EL (cell line): Measurements from ENCODE around the gene MAPK8IP3.
"Not testable (repeated sequence)": the region's sequence is repeated elsewhere in the genome, so short reads cannot be mapped to it uniquely, and the experiment has no call there.

ENCODE experiments used
- DNase-seq: peaks from one replicate; pipeline ENCODE4 v3.0.0-alpha.2; 2016

The MAPK8IP3 gene

GRCh38 chr16:1710811-1711507 is 5.0 kb downstream of the MAPK8IP3 start:
- no peak for DNase-seq

- DNase-seq = no peak
Observed at GRCh38 chr16:1712791-1713261, 6.8 kb downstream of the MAPK8IP3 start.

DNA sequence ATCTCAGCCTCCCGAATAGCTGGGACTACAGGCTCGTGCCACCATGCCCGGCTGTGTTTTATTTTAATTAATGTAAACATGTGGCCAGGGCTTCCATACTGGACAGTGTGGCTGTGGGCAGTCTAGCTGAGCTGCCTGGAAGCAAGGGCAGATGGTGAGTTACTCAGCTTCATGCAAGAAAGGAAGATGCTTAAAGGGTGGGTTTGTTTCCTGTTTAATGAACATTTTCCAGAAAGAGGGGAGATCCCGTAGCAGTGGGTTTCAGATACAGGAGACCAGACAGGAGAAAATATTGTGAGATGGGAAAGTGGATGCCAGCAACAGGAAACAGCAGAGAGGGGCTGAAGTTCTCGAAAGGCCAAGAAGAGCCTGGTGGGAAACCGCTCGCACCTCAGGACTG is 7.3 kb downstream of the MAPK8IP3 start:
- no peak for DNase-seq

DNA sequence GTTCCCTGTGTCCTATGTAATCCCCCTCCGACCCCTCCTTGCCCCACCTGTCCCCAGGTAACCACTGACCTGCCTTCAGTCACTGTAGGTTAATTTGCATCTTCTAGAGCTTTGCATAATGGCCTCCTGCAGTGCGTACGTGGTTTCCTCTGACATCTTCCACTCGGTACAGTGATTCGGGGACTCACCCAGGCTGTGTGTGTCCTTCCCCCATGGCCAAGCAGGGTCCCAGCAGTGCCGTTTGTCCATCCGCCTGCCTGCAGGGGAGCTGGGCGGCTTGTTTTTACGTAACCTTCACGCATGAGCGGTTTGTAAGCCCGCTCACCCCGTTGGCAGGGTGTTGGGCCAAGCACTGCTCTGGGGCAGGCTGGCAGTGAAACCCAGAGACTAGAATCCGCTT is 7.9 kb downstream of the MAPK8IP3 start:
- DNase-seq = no peak

DNA sequence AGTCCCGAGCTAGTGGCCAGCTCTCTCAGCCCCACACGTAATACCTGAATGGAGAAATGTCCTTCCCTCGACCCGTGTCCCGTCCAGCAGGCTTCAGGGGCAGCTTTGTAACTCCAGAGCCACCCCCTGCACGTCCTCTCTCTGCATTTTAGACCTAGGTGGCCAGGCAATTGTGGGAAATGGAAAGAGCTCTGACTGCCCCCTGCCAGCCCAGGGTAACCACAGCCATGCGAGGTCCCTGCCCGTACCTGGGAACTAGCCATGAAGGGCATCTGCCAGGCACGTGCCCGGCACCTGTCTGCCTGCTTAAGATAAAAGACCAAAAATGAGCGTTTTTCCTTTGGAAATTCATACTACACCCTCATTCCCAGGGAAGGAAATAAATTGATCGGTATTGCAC is 9.2 kb downstream of the MAPK8IP3 start:
- no peak for DNase-seq

DNA sequence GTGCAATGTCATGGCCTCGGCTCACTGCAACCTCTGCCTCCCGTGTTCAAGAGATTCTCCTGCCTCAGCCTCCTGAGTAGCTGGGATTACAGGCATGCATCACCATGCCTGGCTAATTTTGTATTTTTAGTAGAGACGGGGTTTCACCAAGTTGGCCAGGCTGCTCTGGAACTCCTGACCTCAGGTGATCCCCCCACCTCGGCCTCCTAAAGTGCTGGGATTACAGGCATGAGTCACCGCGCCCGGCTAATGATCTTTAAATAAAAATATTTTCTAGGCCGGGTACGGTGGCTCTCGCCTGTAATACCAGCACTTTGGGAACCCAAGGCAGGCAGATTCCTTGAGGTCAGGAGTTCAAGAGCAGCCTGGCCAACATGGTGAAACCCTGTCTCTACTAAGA is 12.2 kb downstream of the MAPK8IP3 start:
- DNase-seq = not testable (repeated sequence)

GRCh38 chr16:1719559-1720229 is 13.7 kb downstream of the MAPK8IP3 start:
- DNase-seq = not testable (repeated sequence)

GRCh38 chr16:1721372-1721771 is 15.4 kb downstream of the MAPK8IP3 start:
- no peak for DNase-seq

DNA sequence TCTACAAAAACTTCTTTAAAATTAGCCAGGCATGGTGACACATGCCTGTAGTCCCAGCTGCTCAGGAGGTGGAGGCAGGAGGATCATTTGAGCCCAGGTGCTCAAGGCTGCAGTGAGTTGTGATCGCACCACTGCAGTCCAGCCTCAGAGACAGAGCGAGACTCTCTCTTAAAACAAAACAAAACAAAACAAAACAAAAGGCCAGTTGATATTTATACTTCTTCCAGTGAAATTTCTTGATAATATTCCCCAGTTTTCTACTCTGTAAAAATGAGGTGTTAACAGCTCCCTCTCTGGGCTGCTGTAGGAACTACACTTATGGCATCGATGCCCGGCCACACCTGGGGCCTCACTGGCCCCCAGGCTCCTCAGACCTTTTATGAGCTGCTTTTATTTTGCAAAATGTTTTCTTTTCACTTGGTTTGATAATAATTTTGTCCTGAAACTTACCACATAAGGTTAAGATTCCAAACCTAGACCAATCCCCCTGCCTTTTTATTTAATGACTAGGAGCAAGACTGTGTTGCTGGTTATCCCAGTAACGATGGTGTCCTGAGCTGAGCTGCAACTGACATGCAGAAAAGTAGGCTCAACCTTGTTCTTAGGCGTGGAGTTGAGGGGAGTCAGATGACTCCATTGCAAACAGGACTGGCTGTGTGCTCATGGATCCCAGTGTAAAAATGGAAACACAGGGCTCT is 17.6 kb downstream of the MAPK8IP3 start:
- DNase-seq = peak; percentile 38

- no peak for DNase-seq
Observed at GRCh38 chr16:1724491-1724890, 18.5 kb downstream of the MAPK8IP3 start.

GRCh38 chr16:1726661-1727502 is 20.9 kb downstream of the MAPK8IP3 start:
- DNase-seq = no peak

DNA sequence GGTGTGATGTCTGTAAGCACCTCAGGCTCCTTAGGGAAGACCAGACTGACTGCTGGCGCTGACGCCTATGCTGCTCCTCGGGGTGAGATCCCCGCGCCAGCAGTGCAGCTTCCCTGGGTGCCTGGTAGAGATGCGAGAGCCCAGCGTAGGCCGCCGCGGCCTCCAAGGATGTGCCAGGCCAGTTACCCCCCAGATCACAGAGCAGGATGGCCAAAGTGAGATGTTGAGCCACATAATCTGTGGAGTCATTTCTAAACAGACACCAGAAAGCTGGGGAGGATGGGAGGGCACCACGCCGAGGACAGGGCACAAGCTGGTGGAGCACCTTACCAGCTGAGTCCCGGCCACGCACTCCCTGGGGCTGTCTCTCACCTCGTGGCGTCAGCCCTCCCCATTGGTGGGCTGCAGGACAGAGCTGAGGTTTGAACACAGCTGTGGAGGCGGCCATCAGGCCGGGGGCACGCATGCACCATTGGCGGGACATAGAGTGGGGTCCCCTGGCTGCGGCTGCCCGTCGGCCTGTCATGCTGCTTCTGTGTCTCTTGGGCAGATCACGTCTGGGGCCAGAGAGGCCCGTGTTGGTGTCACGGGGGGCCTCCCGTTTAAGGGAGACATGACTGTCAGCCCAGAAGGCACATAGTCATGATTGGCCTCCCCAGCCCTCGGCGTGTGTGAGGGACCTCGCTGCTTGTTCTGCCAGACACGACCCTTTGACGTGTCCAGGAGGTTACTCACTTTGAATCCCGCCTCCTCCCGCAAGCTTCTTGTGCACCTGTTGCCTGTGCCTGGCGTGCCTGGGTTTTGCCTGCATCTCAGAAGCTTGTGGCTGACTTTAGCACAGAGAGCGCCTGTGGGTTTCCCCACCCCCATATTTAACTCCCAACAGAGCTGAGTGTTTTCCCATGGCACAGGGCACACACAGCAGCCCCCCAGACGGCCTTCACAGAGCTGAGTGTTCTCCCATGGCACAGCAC is 21.9 kb downstream of the MAPK8IP3 start:
- DNase-seq = no peak

- no peak for DNase-seq
Observed at GRCh38 chr16:1729026-1729425, 23.0 kb downstream of the MAPK8IP3 start.

- no peak for DNase-seq
Observed at GRCh38 chr16:1729445-1729844, 23.4 kb downstream of the MAPK8IP3 start.

DNA sequence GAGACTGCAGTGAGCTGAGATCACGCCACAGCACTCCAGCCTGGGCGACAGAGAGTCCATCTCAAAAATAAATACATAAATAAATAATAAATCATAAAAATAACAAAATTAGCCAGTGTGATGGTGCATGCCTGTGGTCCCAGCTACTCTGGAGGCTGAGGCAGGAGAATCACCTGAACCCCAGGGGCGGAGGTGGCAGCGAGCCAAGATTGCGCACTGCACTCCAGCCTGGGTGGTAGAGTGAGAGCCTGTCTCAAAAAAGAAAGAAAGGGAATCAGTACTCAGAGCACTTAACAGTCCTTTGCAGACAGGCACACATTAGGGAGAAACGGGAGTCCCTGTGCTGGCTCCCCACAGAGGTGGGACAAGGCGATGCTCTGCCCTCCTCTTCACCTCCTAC is 25.1 kb downstream of the MAPK8IP3 start:
- no peak for DNase-seq

DNA sequence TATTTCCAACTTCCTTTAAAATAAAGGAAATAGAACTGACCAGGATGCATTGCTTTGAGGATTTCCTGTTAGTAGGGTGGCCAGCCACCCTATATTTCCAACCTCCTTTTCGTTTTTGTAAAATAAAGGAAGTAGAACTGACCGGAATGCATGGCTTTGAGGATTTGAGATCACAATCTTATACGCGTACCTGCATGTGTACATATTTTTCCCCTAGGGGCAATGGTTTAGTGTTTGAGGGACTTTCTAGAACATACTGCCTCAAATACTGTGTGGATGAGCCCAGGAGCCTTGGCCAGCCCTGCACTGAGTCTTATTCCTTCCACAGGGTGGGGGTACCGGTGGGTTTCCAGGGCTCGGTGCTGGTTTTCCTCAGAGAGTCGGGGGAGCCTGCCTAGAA is 25.6 kb downstream of the MAPK8IP3 start:
- no peak for DNase-seq

DNA sequence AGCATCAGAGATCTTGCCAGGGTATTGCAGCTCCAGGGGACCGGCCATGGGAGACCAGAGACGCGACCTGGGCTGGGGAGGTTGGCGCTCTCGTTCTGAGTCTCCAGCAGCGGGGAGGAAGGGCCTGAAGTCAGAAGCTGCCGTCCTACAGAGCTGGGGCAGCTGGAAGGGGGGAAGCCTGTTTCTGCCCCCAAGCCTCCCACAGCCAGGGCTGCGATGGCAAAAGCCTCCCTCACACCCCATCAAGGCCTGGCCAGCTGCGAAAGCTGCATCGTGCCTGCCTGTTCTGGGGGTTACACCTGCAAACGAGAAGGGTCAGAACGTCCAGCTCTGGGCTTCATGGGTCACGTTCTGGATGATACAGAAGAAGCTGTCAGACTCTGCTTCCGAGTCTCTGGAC is 26.1 kb downstream of the MAPK8IP3 start:
- no peak for DNase-seq

DNA sequence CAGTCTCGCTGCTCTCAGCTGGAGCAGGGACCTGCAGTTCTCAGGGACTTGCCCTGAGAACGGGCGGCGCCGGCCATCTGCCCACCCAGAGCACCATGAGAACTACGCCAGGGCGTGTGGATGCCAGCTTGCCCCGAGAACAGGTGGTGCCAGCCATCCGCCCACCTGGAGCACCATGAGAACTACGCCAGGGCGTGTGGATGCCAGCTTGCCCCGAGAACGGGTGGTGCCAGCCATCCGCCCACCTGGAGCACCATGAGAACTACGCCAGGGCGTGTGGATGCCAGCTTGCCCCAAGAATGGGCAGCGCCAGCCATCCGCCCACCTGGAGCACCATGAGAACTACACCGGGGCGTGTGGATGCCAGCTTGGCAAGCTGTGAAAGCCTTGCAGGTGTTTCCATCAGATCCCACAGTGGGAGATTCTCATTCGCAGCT is 26.6 kb downstream of the MAPK8IP3 start:
- not testable (repeated sequence) for DNase-seq

- no peak for DNase-seq
Observed at GRCh38 chr16:1734123-1734522, 28.1 kb downstream of the MAPK8IP3 start.

GRCh38 chr16:1734816-1735215 is 28.8 kb downstream of the MAPK8IP3 start:
- DNase-seq = no peak

- no peak for DNase-seq
Observed at GRCh38 chr16:1740234-1740633, 34.2 kb downstream of the MAPK8IP3 start.
